HG03060 (cell line): ENCODE results near the gene ZNHIT3.
"Not testable (repeated sequence)": the region's sequence is repeated elsewhere in the genome, so short reads cannot be mapped to it uniquely, and the experiment has no call there.

Experiments used
- ATAC-seq: cut with Tn5 transposase; IDR thresholded peaks from one replicate; pipeline ENCODE4 v1.9.1; 2021; ENCODE audit warnings: low read depth, moderate number of reproducible peaks; ENCODE audit not compliant: unreplicated experiment

ZNHIT3 gene

GRCh38 chr17:36486204-36487194 lies at the start of gene ZNHIT3:
TSS of gene ZNHIT3 (plus strand) at chr17:36486681. CDS start at chr17:36486700, 19 bp downstream.
- ATAC-seq, result peak; percentile 73

GRCh38 chr17:36441792-36442191 lies 44.7 kb upstream of the ZNHIT3 start:
- ATAC-seq, result not testable (repeated sequence)

- ATAC-seq, result no peak
Measured at GRCh38 chr17:36443777-36444176, 42.7 kb upstream of the ZNHIT3 start.

- ATAC-seq, result not testable (repeated sequence)
Measured at GRCh38 chr17:36449997-36450396, 36.5 kb upstream of the ZNHIT3 start.

- not testable (repeated sequence) for ATAC-seq
Measured at GRCh38 chr17:36452888-36453287, 33.6 kb upstream of the ZNHIT3 start.

GRCh38 chr17:36457701-36458100 lies 28.8 kb upstream of the ZNHIT3 start:
- not testable (repeated sequence) for ATAC-seq

GRCh38 chr17:36459045-36459444 lies 27.4 kb upstream of the ZNHIT3 start:
- no peak for ATAC-seq

GRCh38 chr17:36459601-36460000 lies 26.9 kb upstream of the ZNHIT3 start:
- no peak for ATAC-seq

- no peak for ATAC-seq
Measured at GRCh38 chr17:36460265-36460937, 26.1 kb upstream of the ZNHIT3 start.

- no peak for ATAC-seq
Measured at GRCh38 chr17:36461330-36462110, 25.0 kb upstream of the ZNHIT3 start.

- no peak for ATAC-seq
Measured at GRCh38 chr17:36463916-36464764, 22.3 kb upstream of the ZNHIT3 start.

GRCh38 chr17:36464765-36465088 lies 21.8 kb upstream of the ZNHIT3 start:
- no peak for ATAC-seq

GRCh38 chr17:36468903-36469635 lies 17.4 kb upstream of the ZNHIT3 start:
- no peak for ATAC-seq

- ATAC-seq, result no peak
Measured at GRCh38 chr17:36469733-36470132, 16.7 kb upstream of the ZNHIT3 start.

GRCh38 chr17:36470499-36470898 lies 16.0 kb upstream of the ZNHIT3 start:
- no peak for ATAC-seq

GRCh38 chr17:36474571-36474970 lies 11.9 kb upstream of the ZNHIT3 start:
- ATAC-seq, result no peak

- no peak for ATAC-seq
Measured at GRCh38 chr17:36475346-36475970, 11.0 kb upstream of the ZNHIT3 start.

GRCh38 chr17:36481829-36482228 lies 4.7 kb upstream of the ZNHIT3 start:
- ATAC-seq, result no peak
